ENCODE results near the gene CYTH2.
"Not testable (repeated sequence)": the region's sequence is repeated elsewhere in the genome, so short reads cannot be mapped to it uniquely, and the experiment has no call there.

DNA sequence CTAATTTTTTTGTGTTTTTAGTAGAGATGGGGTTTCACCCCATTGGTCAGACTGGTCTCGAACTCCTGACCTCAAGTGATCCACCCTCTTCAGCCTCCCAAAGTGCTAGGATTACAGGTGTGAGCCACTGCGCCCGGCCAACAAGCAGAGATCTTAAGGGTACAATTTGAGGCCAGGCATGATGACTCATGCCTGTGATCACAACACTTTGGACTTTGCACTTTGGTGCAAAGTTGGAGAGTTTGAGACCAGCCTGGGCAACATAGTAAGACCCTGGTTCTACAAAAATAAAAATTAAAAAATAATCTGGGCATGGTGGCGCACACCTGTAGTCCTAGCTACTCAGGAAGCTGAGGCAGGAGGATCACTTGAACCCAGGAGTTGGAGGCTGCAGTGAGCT, 50.3 kb downstream of the CYTH2 start:
- TF ChIP-seq, protein P1, sequence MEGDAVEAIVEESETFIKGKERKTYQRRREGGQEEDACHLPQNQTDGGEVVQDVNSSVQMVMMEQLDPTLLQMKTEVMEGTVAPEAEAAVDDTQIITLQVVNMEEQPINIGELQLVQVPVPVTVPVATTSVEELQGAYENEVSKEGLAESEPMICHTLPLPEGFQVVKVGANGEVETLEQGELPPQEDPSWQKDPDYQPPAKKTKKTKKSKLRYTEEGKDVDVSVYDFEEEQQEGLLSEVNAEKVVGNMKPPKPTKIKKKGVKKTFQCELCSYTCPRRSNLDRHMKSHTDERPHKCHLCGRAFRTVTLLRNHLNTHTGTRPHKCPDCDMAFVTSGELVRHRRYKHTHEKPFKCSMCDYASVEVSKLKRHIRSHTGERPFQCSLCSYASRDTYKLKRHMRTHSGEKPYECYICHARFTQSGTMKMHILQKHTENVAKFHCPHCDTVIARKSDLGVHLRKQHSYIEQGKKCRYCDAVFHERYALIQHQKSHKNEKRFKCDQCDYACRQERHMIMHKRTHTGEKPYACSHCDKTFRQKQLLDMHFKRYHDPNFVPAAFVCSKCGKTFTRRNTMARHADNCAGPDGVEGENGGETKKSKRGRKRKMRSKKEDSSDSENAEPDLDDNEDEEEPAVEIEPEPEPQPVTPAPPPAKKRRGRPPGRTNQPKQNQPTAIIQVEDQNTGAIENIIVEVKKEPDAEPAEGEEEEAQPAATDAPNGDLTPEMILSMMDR (IDR thresholded peaks at IDR 0.05; ENCODE audit: insufficient read depth, low read length), result not testable (repeated sequence)
- not testable (repeated sequence) for TF ChIP-seq POLR2AphosphoS5 (IDR thresholded peaks at IDR 0.05; ENCODE audit: low read depth); SPI1 (IDR thresholded peaks at IDR 0.05; ENCODE audit: borderline replicate concordance, low read depth)
